Neural crest cell (in vitro differentiated cells): ENCODE results near the gene NT5E. TPM values are rescaled to one million over a fixed set of nuclear protein-coding genes. Genes with fewer than 3 reads are reported as not detected.

Source experiments
- DNase-seq: peaks from one replicate; pipeline ENCODE4 v3.0.0; 2021; ENCODE audit warnings: low read depth, mixed read lengths, low spot score
- H3K27ac Mint-ChIP-seq: one replicate; pipeline ENCODE4 v1.8.0; 2021; ENCODE audit warnings: mild to moderate bottlenecking, mixed read lengths; ENCODE audit not compliant: unreplicated experiment
- H3K27me3 Mint-ChIP-seq: 2 replicates; pipeline ENCODE4 v1.8.0; 2021; ENCODE audit warnings: low read depth, mild to moderate bottlenecking, mixed read lengths
- H3K36me3 Mint-ChIP-seq: 2 replicates; pipeline ENCODE4 v1.8.0; 2021; ENCODE audit warnings: low read depth, mild to moderate bottlenecking, mixed read lengths
- H3K4me1 Mint-ChIP-seq: 2 replicates; pipeline ENCODE4 v1.8.0; 2021; ENCODE audit warnings: mixed read lengths
- H3K4me3 Mint-ChIP-seq: one replicate; pipeline ENCODE4 v1.8.0; 2021; ENCODE audit warnings: mild to moderate bottlenecking, mixed read lengths
- H3K9me3 Mint-ChIP-seq: 2 replicates; pipeline ENCODE4 v1.8.0; 2021; ENCODE audit warnings: mixed read lengths
- total RNA-seq: library from RNA; stranded (reverse); gene quantifications from 2 replicates; pipeline ENCODE4 v1.2.1, GENCODE V29; 2021
- TF ChIP-seq, protein P1 (sequence below): fragments of 200-600 bp; sonication (generic); conservative IDR thresholded peaks from 2 replicates; pipeline ENCODE4 v1.5.0; 2021; ENCODE audit warnings: antibody characterized with exemption, mild to moderate bottlenecking

NT5E gene
- total RNA-seq, 1 donor from 2014 or later: 0.28 TPM

DNA sequence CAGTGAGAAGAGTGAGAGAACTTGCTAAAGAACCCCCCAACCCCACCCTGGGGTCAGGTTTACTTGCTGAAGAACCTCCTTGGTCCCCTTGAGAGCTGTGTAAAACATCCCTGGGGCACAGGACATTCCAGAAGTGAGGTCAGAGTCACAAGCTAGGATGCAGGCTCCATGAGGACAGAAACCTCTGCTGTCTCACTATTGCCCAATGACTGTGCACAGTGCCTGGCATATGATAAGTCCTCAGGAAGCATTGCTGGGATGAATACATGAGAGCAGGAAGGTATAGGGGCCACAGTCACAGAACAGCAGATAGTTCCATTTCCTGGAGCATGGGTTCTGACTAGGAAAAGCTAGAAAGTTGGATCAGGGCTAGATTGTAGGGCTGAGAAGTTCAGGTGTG lies 18.4 kb downstream of the NT5E start:
- Mint-ChIP-seq H3K36me3 (no peaks in the 10 kb centered on the region), H3K27ac (no peak overlapping the region), H3K9me3 (no peaks in the 10 kb centered on the region), H3K4me1 (no peaks in the 10 kb centered on the region), H3K27me3 (no peaks in the 10 kb centered on the region), H3K4me3 (no peak overlapping the region)
- no peak for DNase-seq
- TF ChIP-seq, protein P1, sequence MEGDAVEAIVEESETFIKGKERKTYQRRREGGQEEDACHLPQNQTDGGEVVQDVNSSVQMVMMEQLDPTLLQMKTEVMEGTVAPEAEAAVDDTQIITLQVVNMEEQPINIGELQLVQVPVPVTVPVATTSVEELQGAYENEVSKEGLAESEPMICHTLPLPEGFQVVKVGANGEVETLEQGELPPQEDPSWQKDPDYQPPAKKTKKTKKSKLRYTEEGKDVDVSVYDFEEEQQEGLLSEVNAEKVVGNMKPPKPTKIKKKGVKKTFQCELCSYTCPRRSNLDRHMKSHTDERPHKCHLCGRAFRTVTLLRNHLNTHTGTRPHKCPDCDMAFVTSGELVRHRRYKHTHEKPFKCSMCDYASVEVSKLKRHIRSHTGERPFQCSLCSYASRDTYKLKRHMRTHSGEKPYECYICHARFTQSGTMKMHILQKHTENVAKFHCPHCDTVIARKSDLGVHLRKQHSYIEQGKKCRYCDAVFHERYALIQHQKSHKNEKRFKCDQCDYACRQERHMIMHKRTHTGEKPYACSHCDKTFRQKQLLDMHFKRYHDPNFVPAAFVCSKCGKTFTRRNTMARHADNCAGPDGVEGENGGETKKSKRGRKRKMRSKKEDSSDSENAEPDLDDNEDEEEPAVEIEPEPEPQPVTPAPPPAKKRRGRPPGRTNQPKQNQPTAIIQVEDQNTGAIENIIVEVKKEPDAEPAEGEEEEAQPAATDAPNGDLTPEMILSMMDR: no peak

- Mint-ChIP-seq H3K4me3 (no peak overlapping the region), H3K4me1 (no peaks in the 10 kb centered on the region), H3K27me3 (no peaks in the 10 kb centered on the region), H3K9me3 (no peaks in the 10 kb centered on the region), H3K36me3 (no peaks in the 10 kb centered on the region), H3K27ac (no peak overlapping the region)
- TF ChIP-seq, protein P1: no peak
- DNase-seq: no peak
Observed at GRCh38 chr6:85469276-85470022, 19.6 kb downstream of the NT5E start.

DNA sequence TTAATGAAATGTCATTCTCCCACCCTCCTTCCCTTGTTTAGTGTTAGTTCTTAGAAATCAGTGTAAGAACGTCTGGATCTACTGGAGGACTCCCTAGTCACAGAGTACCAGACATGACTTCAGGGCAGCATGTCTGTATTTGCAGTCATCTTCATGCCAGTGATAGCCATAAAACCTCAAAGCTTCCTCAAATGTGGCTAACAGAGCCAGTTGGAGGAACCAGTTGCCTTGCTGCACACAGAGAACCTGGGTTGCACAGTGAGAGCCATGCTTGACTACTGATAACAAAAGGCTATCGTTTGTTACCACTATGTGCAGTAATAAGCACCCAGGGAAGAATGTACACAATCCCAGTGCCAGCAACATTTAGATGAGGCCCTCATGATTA lies 20.1 kb downstream of the NT5E start:
- TF ChIP-seq, protein P1: no peak
- Mint-ChIP-seq H3K4me3 (no peak overlapping the region), H3K36me3 (no peaks in the 10 kb centered on the region), H3K4me1 (no peaks in the 10 kb centered on the region), H3K27me3 (no peaks in the 10 kb centered on the region), H3K9me3 (no peaks in the 10 kb centered on the region), H3K27ac (no peak overlapping the region)
- no peak for DNase-seq

- no peak overlapping the region for H3K4me3 Mint-ChIP-seq
- H3K27me3 Mint-ChIP-seq: peaks cover 4% of the 10 kb centered on the region
- no peak overlapping the region for H3K27ac Mint-ChIP-seq
- DNase-seq: no peak
- H3K4me1 Mint-ChIP-seq: no peaks in the 10 kb centered on the region
- TF ChIP-seq, protein P1: no peak
- H3K9me3 Mint-ChIP-seq: peaks cover 3% of the 10 kb centered on the region
- no peaks in the 10 kb centered on the region for H3K36me3 Mint-ChIP-seq
Observed at GRCh38 chr6:85472744-85473143, 22.9 kb downstream of the NT5E start.

DNA sequence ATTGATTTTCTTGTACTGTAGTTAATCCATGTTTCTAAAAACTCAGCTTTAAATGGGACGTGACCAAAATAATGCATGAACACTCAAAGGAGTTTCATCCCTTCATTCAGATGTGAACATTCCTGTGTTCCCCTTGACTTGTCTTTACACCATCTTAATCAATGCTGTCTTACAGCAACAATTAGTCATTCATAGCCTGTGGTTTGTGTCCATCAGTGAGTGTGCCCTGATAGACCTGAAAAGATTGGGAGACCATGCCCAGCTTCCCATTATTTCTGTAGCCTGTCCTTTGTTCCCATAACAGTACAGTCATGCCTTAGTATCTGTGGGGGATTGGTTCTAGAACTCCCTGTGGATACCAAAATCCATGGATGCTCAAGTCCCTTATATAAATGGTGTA lies 23.9 kb downstream of the NT5E start:
- H3K4me3 Mint-ChIP-seq: no peak overlapping the region
- no peak for DNase-seq
- no peaks in the 10 kb centered on the region for H3K36me3 Mint-ChIP-seq
- H3K9me3 Mint-ChIP-seq: peaks cover 3% of the 10 kb centered on the region
- H3K27ac Mint-ChIP-seq: no peak overlapping the region
- peaks cover 4% of the 10 kb centered on the region for H3K27me3 Mint-ChIP-seq
- H3K4me1 Mint-ChIP-seq: no peaks in the 10 kb centered on the region
- TF ChIP-seq, protein P1: no peak
